SK-N-SH treated with all-trans-retinoic acid at 6 μM for 48 hours (cell line): ENCODE measurements around the gene TMEM51.

ENCODE experiments used
- BACH2 ChIP-seq: fragments of 250-450 bp; sonication (Bioruptor Pico); IDR thresholded peaks from 2 replicates; pipeline ENCODE4 v1.9.0; 2021; ENCODE audit warnings: mild to moderate bottlenecking, borderline replicate concordance
- PPARA ChIP-seq: fragments of 250-450 bp; sonication (Bioruptor Pico); IDR thresholded peaks from 2 replicates; pipeline ENCODE4 v1.5.0; 2020; ENCODE audit warnings: mild to moderate bottlenecking, borderline replicate concordance
- TOX ChIP-seq: fragments of 250-450 bp; sonication (Bioruptor Pico); IDR thresholded peaks from 2 replicates; pipeline ENCODE4 v1.8.0; 2021; ENCODE audit warnings: mild to moderate bottlenecking, moderate library complexity, borderline replicate concordance
- ZFP30 ChIP-seq: fragments of 450-650 bp; formaldehyde crosslinking; IDR thresholded peaks from 2 replicates; pipeline ENCODE4 v1.5.0; 2022; ENCODE audit warnings: mild to moderate bottlenecking, moderate library complexity
- TF ChIP-seq, protein P1 (sequence below): fragments of 250-450 bp; sonication (Bioruptor Pico); IDR thresholded peaks from 2 replicates; pipeline ENCODE4 v1.8.0; 2020; ENCODE audit warnings: mild to moderate bottlenecking, moderate library complexity, borderline replicate concordance

DNA sequence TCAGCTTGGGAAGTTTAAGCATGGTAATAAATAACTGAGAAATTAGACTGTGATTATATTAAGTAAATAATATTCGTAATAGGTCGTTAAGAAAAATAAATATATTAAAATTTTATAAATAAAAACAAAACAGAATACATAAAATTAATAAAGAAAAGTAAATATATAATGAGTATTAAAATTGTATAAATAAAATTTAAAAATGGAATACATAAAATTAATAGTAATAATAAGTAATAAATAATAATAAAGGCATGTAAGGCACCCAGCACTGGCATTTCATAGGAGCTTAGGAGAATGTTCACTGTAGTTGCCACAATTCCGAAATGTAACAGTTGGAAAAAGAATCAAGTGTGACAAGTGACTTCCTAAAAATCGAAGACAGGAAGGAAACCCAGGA, 47.7 kb downstream of the TMEM51 start:
- no peak for TF ChIP-seq PPARA (CRISPR knock-in tag)
- no peak for TF ChIP-seq BACH2 (CRISPR knock-in tag)
- TF ChIP-seq, protein P1, sequence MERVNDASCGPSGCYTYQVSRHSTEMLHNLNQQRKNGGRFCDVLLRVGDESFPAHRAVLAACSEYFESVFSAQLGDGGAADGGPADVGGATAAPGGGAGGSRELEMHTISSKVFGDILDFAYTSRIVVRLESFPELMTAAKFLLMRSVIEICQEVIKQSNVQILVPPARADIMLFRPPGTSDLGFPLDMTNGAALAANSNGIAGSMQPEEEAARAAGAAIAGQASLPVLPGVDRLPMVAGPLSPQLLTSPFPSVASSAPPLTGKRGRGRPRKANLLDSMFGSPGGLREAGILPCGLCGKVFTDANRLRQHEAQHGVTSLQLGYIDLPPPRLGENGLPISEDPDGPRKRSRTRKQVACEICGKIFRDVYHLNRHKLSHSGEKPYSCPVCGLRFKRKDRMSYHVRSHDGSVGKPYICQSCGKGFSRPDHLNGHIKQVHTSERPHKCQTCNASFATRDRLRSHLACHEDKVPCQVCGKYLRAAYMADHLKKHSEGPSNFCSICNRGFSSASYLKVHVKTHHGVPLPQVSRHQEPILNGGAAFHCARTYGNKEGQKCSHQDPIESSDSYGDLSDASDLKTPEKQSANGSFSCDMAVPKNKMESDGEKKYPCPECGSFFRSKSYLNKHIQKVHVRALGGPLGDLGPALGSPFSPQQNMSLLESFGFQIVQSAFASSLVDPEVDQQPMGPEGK (CRISPR knock-in tag): no peak
- no peak for TF ChIP-seq ZFP30 (CRISPR knock-in tag)
- no peak for TF ChIP-seq TOX (CRISPR knock-in tag)
